ENCODE data around the gene PTPMT1.

DNA sequence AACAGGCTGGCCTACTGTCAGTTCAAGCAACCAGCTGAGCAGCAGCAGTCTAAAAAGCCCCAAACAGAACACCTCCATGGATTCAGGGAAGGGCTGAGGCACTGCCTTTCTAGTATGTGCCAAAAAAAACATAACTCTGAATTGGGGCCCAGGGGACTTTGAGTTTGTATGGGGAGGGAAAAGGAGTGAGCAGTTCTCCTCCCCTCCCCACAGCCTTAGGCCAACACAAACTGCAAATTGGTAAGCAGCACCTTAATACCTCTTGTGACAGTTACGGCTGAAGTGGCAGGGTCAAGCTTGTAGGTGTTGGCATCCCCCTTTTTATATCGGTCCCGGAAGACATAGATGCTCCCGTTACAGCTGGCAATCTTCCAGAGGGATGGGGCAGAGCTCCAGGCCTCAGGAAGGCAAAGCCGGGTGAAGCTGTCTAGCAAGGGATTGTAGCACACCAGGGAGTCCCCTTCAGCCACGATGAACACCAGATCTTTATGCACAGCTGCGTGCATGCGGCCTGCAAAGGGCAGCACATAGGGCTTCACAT, 7.4 kb downstream of the PTPMT1 start:
- TF ChIP-seq, protein P1, sequence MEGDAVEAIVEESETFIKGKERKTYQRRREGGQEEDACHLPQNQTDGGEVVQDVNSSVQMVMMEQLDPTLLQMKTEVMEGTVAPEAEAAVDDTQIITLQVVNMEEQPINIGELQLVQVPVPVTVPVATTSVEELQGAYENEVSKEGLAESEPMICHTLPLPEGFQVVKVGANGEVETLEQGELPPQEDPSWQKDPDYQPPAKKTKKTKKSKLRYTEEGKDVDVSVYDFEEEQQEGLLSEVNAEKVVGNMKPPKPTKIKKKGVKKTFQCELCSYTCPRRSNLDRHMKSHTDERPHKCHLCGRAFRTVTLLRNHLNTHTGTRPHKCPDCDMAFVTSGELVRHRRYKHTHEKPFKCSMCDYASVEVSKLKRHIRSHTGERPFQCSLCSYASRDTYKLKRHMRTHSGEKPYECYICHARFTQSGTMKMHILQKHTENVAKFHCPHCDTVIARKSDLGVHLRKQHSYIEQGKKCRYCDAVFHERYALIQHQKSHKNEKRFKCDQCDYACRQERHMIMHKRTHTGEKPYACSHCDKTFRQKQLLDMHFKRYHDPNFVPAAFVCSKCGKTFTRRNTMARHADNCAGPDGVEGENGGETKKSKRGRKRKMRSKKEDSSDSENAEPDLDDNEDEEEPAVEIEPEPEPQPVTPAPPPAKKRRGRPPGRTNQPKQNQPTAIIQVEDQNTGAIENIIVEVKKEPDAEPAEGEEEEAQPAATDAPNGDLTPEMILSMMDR (IDR thresholded peaks at IDR 0.05; ENCODE audit: low read length), result no peak
- TF ChIP-seq EZH2 (optimal IDR thresholded peaks at IDR 0.05; ENCODE audit: low read depth, low read length), result no peak
